ENCODE measurements around the gene CSTPP1. TPM values are rescaled to one million over a fixed set of nuclear protein-coding genes. Genes with fewer than 3 reads are reported as not detected.
"Not testable (repeated sequence)": the region's sequence is repeated elsewhere in the genome, so short reads cannot be mapped to it uniquely, and the experiment has no call there.

The CSTPP1 gene
- total RNA-seq, 6 experiments from 2014 or later, result 3.3 to 7.5 (median 4.6) TPM

GRCh38 chr11:46917762-46918082, 18.8 kb upstream of the CSTPP1 start:
- peaks cover 0 to 13% (median 0%) of the 10 kb centered on the region in 4 donors for H3K4me1 ChIP-seq
- 5% methylated on average over 4 of the region's 22 CpGs for WGBS (ENCODE audit: insufficient coverage, low coverage, low lambda C conversion rate, missing lambda C conversion rate)
- peaks cover 0 to 8% of the 10 kb centered on the region in 2 donors for H3K27me3 ChIP-seq
- H3K9me3 ChIP-seq, result no peaks in the 10 kb centered on the region
- no peak overlapping the region for H3K27ac ChIP-seq
- TF ChIP-seq CTCF (IDR thresholded peaks at IDR 0.05), result no peak
- TF ChIP-seq POLR2A (IDR thresholded peaks at IDR 0.05), result no peak
- H3K4me3 ChIP-seq, result peak overlapping the region; percentile 30 to 57 (median 44)
- ATAC-seq (no peak), DNase-seq (no peak)
- H3K36me3 ChIP-seq, result no peaks in the 10 kb centered on the region
- intact Hi-C loops (cut with DNase I), result no loop called here

- ATAC-seq (peak; percentile 49 to 65 (median 64)), DNase-seq (peak in 2 of 3 donors; percentile 57 to 59)
- Histone ChIP-seq H3K27ac (peak within 1 kb of the TSS in 1 of 3 donors; percentile 1), H3K27me3 (peaks cover 0 to 8% of the 10 kb centered on the region in 2 donors), H3K9me3 (no peaks in the 10 kb centered on the region), H3K36me3 (no peaks in the 10 kb centered on the region), H3K4me3 (peak within 1 kb of the TSS; percentile 30 to 57 (median 44)), H3K4me1 (peaks cover 0 to 13% (median 0%) of the 10 kb centered on the region in 4 donors)
- under 1% methylated on average over 17 of the region's 97 CpGs for WGBS (ENCODE audit: insufficient coverage, low coverage, low lambda C conversion rate, missing lambda C conversion rate)
- TF ChIP-seq CTCF (IDR thresholded peaks at IDR 0.05) (no peak), POLR2A (IDR thresholded peaks at IDR 0.05) (no peak)
- intact Hi-C loops (cut with DNase I), result no loop called here
Observed at GRCh38 chr11:46918083-46918787, 18.3 kb upstream of the CSTPP1 start, which contains the start of gene LRP4. TSS of gene LRP4 (minus strand) at chr11:46918550. CDS start at chr11:46918379, 171 bp downstream.

GRCh38 chr11:46918788-46919513, 17.6 kb upstream of the CSTPP1 start:
- Histone ChIP-seq H3K4me1 (peaks cover 0 to 13% (median 0%) of the 10 kb centered on the region in 4 donors), H3K27me3 (peaks cover 0 to 8% of the 10 kb centered on the region in 2 donors), H3K4me3 (peak overlapping the region in 1 of 3 donors; percentile 57), H3K9me3 (no peaks in the 10 kb centered on the region), H3K27ac (no peak overlapping the region), H3K36me3 (no peaks in the 10 kb centered on the region)
- no peak for TF ChIP-seq CTCF (IDR thresholded peaks at IDR 0.05)
- TF ChIP-seq POLR2A (IDR thresholded peaks at IDR 0.05), result no peak
- intact Hi-C loops (cut with DNase I), result no loop called here
- ATAC-seq (no peak), DNase-seq (no peak)
- WGBS (ENCODE audit: insufficient coverage, low coverage, low lambda C conversion rate, missing lambda C conversion rate), result 33% methylated on average over 14 of the region's 17 CpGs

- DNase-seq (no peak), ATAC-seq (peak in 1 of 4 donors; percentile 31)
- no peak for TF ChIP-seq POLR2A (IDR thresholded peaks at IDR 0.05)
- TF ChIP-seq CTCF (IDR thresholded peaks at IDR 0.05), result no peak
- WGBS (ENCODE audit: insufficient coverage, low coverage, low lambda C conversion rate, missing lambda C conversion rate), result 40% methylated on average over 1 of the region's 4 CpGs
- Histone ChIP-seq H3K27me3 (peaks cover 0 to 8% of the 10 kb centered on the region in 2 donors), H3K9me3 (no peaks in the 10 kb centered on the region), H3K36me3 (no peaks in the 10 kb centered on the region), H3K4me1 (peaks cover 0 to 13% (median 0%) of the 10 kb centered on the region in 4 donors), H3K4me3 (no peak overlapping the region), H3K27ac (no peak overlapping the region)
- intact Hi-C loops (cut with DNase I), result no loop called here
Observed at GRCh38 chr11:46920755-46921154, 15.8 kb upstream of the CSTPP1 start.

- H3K36me3 ChIP-seq; DNase-seq; intact Hi-C loops (cut with DNase I); H3K4me1 ChIP-seq; H3K27ac ChIP-seq; H3K4me3 ChIP-seq; H3K27me3 ChIP-seq; H3K9me3 ChIP-seq; ATAC-seq: not testable (repeated sequence)
- WGBS (ENCODE audit: insufficient coverage, low coverage, low lambda C conversion rate, missing lambda C conversion rate), result 63% methylated on average over 3 of the region's 4 CpGs
Observed at GRCh38 chr11:46927928-46928327, 8.6 kb upstream of the CSTPP1 start.

- H3K4me3 ChIP-seq; H3K9me3 ChIP-seq; H3K27ac ChIP-seq; H3K27me3 ChIP-seq; H3K36me3 ChIP-seq; ATAC-seq; intact Hi-C loops (cut with DNase I); DNase-seq; H3K4me1 ChIP-seq: not testable (repeated sequence)
- WGBS (ENCODE audit: insufficient coverage, low coverage, low lambda C conversion rate, missing lambda C conversion rate), result 63% methylated on average over 1 of the region's 1 CpG
Observed at GRCh38 chr11:46928701-46929100, 7.9 kb upstream of the CSTPP1 start.

All from right lobe of liver (tissue), 6 donors.